ENCODE measurements around the gene ZDHHC11B. TPM values are rescaled to one million over a fixed set of nuclear protein-coding genes. Genes with fewer than 3 reads are reported as not detected.

ZDHHC11B gene
- polyA plus RNA-seq, 4 donors = 3.3 to 5.1 (median 4.5) TPM

DNA sequence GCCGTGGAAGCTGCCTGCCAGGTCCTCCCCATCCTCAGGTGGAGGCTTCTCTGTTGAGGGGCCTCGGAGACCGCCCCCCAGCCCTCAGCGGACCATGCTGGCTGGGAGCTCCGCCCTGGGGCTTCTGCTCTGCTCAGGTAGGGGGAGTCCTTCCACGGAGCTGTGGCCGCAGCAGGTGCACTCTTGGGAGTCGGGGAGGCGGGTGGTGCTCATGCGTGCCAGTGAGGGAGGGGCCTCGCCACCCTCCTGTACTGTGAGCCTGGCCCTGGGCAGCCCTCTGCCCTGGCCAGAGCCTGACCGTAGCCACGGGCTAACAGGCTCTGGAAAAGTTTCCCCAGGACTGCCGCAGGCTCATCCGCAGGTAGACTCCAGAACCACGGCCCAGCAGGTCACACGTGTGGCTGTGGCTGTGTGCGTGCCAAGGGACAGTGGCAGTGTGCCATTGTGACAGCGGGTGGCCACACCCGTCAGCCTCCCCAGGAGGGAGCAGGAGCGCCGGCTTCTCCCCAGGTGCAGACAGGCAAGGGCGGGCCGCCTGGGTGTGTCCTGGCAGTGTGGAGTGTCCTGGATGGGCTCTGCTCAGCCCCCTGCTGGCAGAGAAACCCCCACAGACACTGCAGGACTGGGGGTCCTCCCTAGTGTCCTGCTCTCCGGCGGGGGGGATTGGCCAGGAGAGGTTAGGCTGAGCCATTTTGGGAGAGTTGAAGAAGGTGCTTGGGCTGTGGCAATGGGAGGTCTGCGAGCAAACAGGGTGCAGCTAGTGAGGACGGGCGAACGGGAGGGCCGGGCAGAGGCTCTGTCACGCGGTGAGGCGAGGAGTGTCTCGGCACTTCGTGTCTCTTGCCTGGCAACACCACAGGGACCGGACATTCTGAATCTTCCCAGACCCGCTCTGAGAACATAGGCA, 120.8 kb downstream of the ZDHHC11B start:
- no peak for DNase-seq (ENCODE audit: low read depth in 4 of 4, low spot score in 3 of 4)

DNA sequence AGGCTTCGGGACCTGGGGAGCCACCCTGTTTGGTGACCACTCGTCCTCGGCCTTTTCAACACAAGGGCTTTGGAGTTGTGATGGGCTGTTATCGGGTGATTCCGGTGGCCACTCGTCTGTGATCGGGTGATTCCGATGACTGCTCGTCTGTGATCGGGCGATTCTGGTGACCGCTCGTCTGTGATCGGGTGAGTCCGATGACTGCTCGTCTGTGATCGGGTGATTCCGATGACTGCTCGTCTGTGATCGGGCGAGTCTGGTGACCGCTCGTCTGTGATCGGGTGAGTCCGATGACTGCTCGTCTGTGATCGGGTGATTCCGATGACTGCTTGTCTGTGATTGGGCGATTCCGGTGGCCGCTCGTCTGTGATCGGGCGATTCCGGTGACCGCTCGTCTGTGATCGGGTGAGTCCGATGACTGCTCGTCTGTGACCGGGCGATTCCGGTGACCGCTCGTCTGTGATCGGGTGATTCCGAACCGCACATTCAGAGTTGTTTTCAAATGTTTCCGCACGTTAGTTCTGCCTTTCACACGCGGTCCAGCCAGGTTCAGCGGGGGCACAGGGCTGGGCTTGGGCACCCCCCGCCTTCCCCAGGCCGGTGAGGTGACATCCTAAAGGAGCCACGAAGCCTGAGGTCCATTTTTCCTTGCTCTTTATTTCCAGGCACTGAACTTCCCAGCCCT, 121.6 kb downstream of the ZDHHC11B start:
- no peak for DNase-seq (ENCODE audit: low read depth in 4 of 4, low spot score in 3 of 4)

DNA sequence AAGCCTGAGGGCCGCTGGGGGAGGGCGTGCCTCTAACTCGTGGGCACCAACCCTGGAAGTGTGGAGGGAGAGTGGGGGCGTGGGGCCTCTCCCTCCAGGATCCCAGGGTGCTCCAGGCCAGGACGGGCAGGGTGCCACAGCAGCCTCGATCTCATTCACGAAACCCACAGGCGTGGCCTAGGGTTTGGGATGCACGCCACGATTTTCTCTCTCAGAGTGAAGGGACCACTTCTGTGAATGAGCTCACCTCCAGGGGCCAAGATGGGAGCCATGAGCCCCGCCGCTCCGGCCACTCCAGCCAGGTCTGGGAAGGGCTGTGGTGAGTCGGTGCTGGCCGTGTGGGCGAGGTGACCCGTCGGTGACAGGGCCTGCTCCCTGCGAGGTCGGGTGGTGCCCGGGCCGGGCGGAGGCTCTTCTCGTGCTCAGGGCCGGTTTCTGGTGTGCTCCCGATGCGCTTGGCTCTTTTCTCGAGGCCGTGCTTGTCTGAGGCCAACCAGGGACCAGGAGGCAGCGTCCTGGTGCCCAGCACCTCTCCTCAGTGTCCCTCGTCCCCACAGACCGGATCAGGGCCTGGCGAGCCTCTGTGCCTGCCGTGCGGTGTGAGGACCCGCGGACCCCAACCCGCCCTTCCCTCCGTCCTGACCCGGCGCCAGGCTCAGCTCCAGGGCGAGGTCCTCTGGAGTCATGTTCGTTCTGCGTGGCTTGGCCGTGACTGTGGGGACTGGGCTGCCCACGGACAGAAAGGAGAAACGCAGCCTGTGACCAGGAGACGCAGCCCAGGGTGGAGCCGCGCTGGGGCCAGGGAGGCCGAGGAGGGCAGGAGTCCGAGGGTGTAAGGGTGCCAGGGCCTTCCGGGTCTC, 122.4 kb downstream of the ZDHHC11B start:
- no peak for DNase-seq (ENCODE audit: low read depth in 4 of 4, low spot score in 3 of 4)

DNA sequence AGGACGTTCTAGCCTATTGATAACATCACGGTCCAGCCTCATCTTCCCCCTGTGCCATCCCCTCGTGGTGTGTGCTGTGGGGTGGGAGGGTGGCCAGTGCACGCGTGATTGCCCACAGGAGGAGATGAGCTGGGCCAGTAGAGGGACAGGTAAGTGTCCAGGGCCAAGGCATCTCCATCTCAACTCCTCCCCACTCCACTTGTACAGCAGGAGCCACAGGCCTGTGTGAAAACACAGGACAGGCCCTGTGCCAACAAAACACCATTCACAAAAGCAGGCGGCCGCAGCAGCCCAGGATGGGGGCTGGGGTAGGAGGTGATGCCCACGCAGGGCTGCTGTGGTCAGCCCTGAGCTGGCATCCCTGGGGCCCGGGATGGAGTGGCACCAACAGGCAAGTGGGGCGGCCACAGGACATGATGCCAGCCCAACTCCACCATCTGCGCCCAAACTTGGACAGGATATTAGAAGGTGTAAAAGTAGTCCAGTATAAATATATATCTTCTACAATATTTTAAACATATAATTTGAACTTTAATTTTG, 124.0 kb downstream of the ZDHHC11B start:
- no peak for DNase-seq (ENCODE audit: low read depth in 4 of 4, low spot score in 3 of 4)

Other genes with a start within 250 kb of the ZDHHC11B start
- 10 to 100 TPM in 1 of 4 donors, 1 to 10 TPM in 3; 7.2 to 10.7 (median 8.9) TPM for gene CEP72, start 172.4 kb downstream of the ZDHHC11B start, polyA plus RNA-seq (ENCODE audit: insufficient read length in 4 of 4)
- gene TPPP, start 91.4 kb downstream of the ZDHHC11B start, polyA plus RNA-seq (ENCODE audit: insufficient read length in 4 of 4) = 1 to 10 TPM; 3.0 to 6.2 (median 4.4) TPM
- 1 to 10 TPM; 6.4 to 6.9 (median 6.7) TPM for gene ZDHHC11, start 66.3 kb upstream of the ZDHHC11B start, polyA plus RNA-seq (ENCODE audit: insufficient read length in 4 of 4)
- gene BRD9, start 108.1 kb upstream of the ZDHHC11B start, polyA plus RNA-seq (ENCODE audit: insufficient read length in 4 of 4) = 10 to 100 TPM; 33.0 to 38.8 (median 36.7) TPM
- 10 to 100 TPM; 11.3 to 17.0 (median 15.4) TPM for gene TRIP13, start 108.2 kb upstream of the ZDHHC11B start, polyA plus RNA-seq (ENCODE audit: insufficient read length in 4 of 4)
- 10 to 100 TPM; 14.7 to 20.8 (median 16.9) TPM for gene NKD2, start 224.1 kb upstream of the ZDHHC11B start, polyA plus RNA-seq (ENCODE audit: insufficient read length in 4 of 4)

Data from right renal pelvis (tissue), 4 donors.